Upper lobe of left lung (tissue), 4 donors: Measurements from ENCODE around the gene MCF2L2.

Experiments
- EP300 ChIP-seq, 4 donors: sonication (generic); formaldehyde crosslinking; IDR thresholded peaks; one replicate each; pipeline ENCODE4 v1.5.1; 2017; ENCODE audit warnings: antibody characterized with exemption in 4 of 4, control low read depth in 2 of 4
- POLR2A ChIP-seq, 4 donors: fragments of 450-650 bp; IDR thresholded peaks; one replicate each; pipeline ENCODE4 v1.5.1; 2016 to 2017; ENCODE audit warnings: antibody characterized with exemption in 4 of 4, mild to moderate bottlenecking in 2 of 4
- TF ChIP-seq, protein P1 (sequence below), 6 experiments: fragments of 450-650 bp in 4 of 6; fragments of 200-600 bp in 2 of 6; sonication (generic) in 2 of 6; IDR thresholded peaks; one replicate each; pipeline ENCODE4 v1.5.1; 2016 to 2019; ENCODE audit warnings: antibody characterized with exemption in 6 of 6

DNA sequence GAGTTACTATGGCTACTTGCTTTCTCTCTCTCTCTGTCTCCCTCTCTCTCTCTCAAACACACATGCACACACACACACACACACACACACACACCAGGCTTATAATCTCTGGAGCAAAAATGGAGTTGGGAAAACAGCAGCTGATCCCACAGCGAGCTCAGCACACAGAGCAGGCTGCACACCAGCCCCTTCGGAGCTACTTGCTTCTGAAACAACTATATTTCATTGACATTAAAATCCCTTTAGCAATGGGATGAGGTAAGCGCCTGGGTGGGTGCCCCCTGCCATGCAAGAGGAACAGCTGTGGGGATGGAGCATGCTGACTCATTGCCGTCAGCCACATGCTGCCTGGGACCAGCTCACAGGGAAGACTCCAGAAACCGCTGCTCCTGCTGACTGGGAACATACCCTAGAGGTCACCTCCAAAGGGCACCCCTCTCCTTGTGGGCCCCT is 129.7 kb downstream of the MCF2L2 start:
- TF ChIP-seq, protein P1, sequence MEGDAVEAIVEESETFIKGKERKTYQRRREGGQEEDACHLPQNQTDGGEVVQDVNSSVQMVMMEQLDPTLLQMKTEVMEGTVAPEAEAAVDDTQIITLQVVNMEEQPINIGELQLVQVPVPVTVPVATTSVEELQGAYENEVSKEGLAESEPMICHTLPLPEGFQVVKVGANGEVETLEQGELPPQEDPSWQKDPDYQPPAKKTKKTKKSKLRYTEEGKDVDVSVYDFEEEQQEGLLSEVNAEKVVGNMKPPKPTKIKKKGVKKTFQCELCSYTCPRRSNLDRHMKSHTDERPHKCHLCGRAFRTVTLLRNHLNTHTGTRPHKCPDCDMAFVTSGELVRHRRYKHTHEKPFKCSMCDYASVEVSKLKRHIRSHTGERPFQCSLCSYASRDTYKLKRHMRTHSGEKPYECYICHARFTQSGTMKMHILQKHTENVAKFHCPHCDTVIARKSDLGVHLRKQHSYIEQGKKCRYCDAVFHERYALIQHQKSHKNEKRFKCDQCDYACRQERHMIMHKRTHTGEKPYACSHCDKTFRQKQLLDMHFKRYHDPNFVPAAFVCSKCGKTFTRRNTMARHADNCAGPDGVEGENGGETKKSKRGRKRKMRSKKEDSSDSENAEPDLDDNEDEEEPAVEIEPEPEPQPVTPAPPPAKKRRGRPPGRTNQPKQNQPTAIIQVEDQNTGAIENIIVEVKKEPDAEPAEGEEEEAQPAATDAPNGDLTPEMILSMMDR (IDR thresholded peaks at IDR 0.05), result no peak
- TF ChIP-seq POLR2A (IDR thresholded peaks at IDR 0.05), result no peak
- TF ChIP-seq EP300 (IDR thresholded peaks at IDR 0.05), result no peak
